Stimulated activated CD8-positive, alpha-beta memory T cell treated with anti-CD3 and anti-CD28 coated beads, Interleukin-15, amount 100 ng/mL, for 48 hours (primary cell): Measurements from ENCODE around the gene TPRN.

Experiments used
- DNase-seq, 2 donors: peaks; one replicate each; pipeline ENCODE4 v3.0.0-alpha.2; 2020; ENCODE audit warnings: low read depth in 2 of 2

The TPRN gene

GRCh38 chr9:137225699-137226331, 25.3 kb upstream of the TPRN start:
- DNase-seq, result no peak

DNA sequence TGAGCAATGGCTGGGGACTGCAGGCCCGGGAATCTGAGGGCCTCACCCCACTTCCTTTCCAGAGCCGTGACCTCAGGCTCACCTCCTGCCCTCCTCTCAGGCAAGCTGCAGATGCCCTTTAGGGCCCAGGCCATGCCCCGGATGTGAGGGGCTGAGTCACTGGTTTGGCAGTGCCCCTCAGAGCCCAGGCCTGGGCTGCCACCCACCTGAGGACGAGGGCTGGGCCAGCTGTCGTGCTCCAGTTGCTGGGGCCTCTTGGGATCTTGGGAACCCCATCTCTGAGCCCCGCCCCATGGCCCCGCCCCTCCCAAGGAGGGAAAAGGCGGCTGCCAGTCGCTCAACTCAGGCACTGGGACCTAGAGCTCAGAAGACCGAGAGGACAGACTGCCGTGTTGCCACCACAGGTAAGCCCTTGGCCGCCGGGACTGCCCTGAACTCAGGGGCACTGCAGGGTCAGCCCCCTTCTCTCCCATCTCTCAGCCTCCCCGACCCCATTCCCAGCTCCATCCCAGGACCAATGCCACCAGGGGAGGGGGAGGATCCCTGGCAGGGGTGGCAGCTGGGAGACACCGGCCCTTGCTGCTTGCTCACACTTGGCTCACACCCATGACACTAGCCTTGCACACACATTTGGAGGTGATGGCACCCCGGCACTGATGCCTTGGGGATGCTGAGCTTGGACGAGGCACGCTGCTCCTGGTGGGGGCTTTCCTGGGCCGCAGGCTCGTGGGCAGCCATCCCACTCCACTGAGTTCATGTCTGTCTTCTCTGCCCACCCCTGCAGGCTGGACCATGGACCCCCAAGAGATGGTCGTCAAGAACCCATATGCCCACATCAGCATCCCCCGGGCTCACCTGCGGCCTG, 24.5 kb upstream of the TPRN start, which contains the start of gene CYSRT1:
Gene CYSRT1, plus strand, starts transcription at position 345 of the 865 bp plus-strand sequence. Its CDS starts 448 bp downstream, at position 793.
- no peak for DNase-seq

GRCh38 chr9:137223078-137223970, 22.8 kb upstream of the TPRN start:
- peak; percentile 99 for DNase-seq

DNA sequence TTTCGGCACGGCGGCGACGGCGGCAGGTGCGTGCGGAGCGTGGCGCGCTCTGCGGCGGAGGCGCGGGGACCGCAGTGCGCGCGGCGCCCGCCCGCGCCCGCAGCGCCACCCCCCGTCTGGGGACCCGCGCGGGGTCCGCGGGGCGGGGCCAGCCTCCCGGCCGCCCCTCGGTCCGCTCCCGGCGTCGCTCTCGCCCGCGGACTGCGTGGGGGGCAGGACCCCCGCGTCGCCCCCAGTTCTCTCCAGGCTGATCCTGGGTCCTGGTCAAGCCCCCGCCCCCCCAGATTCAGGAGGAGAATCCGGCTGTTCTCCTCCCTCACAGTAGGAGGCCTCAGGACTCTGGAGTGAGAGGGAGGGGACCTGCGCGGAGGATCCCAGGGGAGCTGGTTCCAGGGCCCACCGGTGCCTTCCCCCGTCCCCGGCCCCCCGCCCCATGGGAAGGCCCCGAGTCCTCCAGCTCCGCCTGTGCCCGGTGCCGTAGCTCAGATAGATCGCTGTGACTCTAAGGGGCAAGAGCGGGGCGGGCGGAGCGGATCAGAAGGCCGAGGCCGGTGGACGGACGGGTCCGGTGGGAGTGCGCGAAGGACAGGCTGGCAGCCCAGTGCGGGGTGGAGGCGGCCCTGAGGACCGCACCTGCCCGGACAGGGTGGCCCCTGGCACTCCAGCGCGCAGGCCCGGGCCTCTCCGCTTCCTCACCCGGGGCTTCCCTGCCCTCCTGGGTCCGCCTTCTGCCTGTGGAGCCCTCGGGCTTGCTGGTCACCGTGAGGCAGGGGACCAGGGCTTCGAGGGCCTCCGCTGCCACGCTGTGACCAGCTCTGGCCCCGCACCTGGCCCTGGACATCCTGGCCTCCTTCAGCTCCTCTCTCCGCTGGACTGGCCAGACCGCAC, 21.9 kb upstream of the TPRN start, which contains the start of gene RNF208:
Gene RNF208, minus strand, starts transcription at position 51 of the 888 bp plus-strand sequence. CDS start 1,028 bp downstream, outside the sequence.
- no peak for DNase-seq

DNA sequence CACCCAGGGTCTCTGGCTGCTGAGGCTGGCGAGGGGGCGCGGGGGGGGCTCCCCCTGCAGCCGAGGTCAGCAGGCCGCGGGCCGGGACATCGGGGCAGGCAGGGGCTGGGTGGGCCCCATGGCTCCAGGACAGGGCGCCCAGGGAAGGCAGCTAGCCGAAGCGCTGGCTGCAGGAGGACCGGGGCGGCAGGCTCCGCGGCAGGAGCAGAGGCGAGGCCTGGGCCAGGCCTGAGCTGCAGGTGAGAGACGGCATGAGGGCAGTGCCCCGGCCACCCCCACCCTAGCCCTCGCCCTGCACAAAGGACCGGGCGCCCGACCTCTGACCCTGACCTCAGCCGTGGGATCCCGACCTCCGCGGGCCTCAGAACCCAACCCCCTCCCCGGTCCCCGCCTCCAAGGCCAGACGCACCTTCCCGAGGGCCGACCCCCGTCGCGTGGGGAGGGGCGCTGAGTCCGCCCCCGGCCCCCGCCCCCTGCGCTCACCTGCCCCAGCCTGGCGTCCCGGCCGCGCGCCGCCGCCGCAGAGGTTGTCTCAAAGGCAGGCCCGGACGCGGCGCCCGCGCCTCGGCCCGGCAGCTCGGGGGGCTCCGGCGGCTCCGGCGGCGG, 21.1 kb upstream of the TPRN start:
- DNase-seq, result no peak

DNA sequence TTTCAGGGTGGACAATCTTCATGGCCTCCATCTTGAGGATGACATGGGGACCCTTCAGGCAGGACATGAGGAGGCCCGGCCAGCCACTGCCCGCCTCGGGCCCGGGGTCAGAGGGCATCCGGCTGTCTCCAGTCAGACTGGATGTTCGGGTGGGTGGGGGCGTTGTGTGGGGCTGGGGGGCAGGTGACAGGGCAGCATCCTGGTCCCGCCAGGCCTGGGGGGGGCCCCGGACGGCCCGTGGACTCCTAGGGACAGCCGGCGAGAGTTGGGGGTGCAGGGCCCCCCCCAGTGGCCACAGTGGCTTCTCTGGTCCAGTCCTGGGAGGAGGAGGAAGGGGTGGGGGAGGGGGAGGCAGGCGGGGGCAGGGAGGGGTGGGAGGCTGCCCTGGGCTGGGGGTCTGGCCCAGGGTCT, 20.6 kb upstream of the TPRN start:
- no peak for DNase-seq

DNA sequence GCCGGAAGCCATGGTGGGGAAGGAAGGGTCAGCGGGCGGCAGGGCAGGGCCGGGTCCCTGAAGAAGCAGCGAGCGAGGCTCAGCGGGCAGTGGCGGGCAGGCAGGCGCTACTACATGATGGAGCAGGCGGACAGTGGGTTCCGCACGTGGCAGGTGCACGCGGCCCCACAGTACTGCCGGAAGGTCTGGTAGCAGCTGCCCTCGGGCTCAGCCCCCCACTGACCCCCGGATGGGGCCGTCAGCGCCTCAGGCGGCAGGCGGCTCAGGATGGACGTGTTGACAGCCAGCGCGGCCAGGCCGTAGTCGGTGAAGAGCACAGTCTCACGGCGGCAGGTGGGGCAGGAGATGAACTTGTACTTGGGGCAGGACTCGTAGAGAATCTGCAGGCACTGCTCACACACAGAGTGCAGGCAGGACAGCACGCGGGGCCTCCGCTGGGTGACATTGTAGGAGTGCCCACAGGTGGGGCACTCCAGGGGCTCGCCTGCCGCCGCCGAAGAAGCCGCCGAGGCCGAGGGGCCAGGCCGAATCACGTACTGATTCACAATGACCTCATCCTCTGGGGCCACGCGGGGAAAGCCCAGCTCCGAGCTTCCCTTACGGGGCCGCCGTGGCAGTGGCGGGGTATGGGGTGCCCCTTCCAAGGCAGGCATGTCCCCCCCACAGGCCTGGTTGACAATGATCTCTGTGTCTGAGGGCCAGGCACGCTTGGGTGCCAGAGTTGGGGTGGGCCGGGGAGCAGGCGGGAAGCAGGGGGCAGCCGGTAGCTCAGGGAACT, 20.0 kb upstream of the TPRN start:
- DNase-seq, result no peak

DNA sequence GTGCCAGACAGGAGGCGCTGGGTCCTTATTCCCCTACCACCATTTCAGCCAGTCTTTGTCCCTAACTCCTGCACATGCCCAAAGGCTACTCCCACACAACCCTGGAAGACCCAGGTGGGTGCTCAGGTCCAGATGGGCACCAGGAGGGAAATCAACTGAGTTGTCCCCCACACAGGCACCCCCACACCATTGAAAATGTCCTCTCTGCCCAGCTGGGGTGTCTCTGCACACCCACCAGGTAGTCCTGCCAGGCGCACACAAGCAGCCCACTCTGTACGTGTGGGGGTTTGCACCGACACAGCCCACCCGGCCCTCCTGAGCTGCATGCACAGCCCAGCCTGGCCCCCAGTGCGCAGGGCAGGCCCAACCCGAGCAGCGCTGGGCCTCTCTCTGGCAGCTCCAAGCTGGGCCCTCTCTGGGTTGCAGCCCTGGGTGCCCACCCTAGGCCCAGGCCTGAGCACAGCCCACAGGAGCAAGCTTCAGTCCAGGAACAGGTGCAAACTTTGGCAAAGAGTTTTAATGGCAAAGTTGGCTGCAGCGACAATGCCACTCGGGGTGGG, 19.3 kb upstream of the TPRN start:
- no peak for DNase-seq

DNA sequence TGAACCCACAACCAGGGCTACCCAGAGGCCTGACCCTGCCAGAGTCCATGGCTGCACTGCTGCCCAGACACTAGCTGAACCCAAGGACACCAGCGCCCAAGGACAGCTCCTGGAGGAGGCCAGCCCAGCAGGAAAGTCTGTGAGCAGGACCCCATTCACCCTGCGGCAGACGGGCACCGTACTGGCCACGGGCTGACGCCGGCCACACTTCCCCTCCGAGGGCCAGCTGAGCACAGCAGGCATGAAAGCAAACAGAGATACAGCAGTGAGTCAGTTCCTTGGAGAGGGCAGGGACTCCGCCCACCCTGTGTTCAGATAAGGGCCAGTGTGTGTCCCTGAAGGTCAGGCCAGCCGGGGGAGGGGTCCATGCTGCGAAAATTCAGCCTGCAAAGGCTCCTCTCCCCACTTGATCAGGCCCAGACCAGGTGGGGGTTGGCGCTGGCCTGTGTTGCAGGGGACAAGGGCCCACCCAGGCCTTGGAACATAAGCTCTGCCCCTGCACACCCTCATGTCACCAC, 18.3 kb upstream of the TPRN start:
- DNase-seq, result no peak

- DNase-seq, result no peak
Measured at GRCh38 chr9:137218212-137218753, 17.7 kb upstream of the TPRN start.

GRCh38 chr9:137217276-137218211, 17.0 kb upstream of the TPRN start:
- no peak for DNase-seq

- DNase-seq, result no peak
Measured at GRCh38 chr9:137216188-137216965, 15.8 kb upstream of the TPRN start.

DNA sequence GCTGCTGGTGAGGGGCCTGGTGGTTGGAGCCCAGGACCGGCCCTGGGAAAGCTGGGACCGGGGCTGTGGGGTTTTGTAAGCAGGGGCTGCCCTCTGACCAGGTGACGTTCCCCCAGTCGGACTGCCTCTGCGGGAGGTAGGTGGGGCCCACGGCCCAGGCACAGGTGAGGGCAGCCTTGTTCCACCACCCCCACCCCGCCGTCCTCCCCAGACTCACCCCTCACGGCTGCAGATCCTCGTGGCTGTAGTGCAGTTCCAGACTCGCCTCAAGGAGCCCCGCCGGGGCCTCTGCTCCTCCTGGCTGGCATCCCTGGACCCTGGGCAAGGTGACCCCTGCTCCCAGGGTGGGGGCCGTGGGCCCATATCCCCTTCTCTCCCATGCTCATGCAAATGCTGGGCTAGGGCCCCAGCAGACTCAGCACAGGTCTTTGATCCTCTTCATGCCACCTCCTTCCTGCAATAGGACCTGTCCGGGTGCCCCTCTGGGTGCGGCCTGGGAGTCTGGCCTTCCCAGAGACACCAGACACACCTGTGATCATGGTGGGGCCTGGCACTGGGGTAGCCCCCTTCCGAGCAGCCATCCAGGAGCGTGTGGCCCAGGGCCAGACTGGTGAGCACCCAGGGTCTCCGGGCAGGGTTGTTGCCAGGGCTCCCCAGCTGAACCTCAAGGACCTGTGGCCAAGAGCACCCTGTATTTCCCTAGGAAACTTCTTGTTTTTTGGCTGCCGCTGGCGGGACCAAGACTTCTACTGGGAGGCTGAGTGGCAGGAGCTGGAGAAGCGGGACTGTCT, 14.8 kb upstream of the TPRN start:
- no peak for DNase-seq

- DNase-seq, result no peak
Measured at GRCh38 chr9:137214620-137215019, 14.1 kb upstream of the TPRN start.

GRCh38 chr9:137213160-137214060, 12.9 kb upstream of the TPRN start:
- DNase-seq, result no peak
